Muscle of leg (tissue), 11 donors: ENCODE data around the gene LSMEM2. TPM values are rescaled to one million over a fixed set of nuclear protein-coding genes. Genes with fewer than 3 reads are reported as not detected.

Experiments used
- DNase-seq: peaks from one replicate; pipeline ENCODE4 v3.0.0; 2013
- H3K27ac ChIP-seq: one replicate; pipeline ENCODE4 v1.5.1; 2013; ENCODE audit warnings: mild to moderate bottlenecking, low read length, control low read depth
- H3K27me3 ChIP-seq: one replicate; pipeline ENCODE4 v1.6.1; 2013; ENCODE audit warnings: low read length; ENCODE audit not compliant: control insufficient read depth, insufficient read depth
- H3K36me3 ChIP-seq: one replicate; pipeline ENCODE4 v1.6.1; 2013; ENCODE audit warnings: low read length; ENCODE audit not compliant: control insufficient read depth, insufficient read depth
- H3K4me1 ChIP-seq: one replicate; pipeline ENCODE4 v1.6.1; 2013; ENCODE audit warnings: low read length; ENCODE audit not compliant: control insufficient read depth, insufficient read depth
- H3K4me3 ChIP-seq: one replicate; pipeline ENCODE4 v1.5.1; 2013; ENCODE audit warnings: low read length, control low read depth
- H3K9me3 ChIP-seq: replicated peaks from 2 replicates; pipeline ENCODE4 v1.6.1; 2013; ENCODE audit warnings: low read depth, low read length; ENCODE audit not compliant: control insufficient read depth
- WGBS: methylation state at CpG from one replicate; pipeline ENCODE4 v1.1.5; 2013; ENCODE audit warnings: missing lambda C conversion rate; ENCODE audit not compliant: insufficient coverage; 5-methylcytosine and 5-hydroxymethylcytosine counted together
- polyA plus RNA-seq, 8 donors: library from polyadenylated mRNA; unstranded; fragments of 120-200 nt; gene quantifications; one replicate each; pipeline versions ENCODE4 v1.2.1 to v1.2.3, GENCODE V29; 2013; ENCODE audit warnings: inconsistent platforms in 1 of 8, low replicate concordance in 1 of 8; ENCODE audit not compliant: insufficient read length in 8 of 8, insufficient read depth in 1 of 8
- total RNA-seq: library from RNA; stranded (reverse); fragments of 120-200 nt; gene quantifications from one replicate; pipeline ENCODE4 v1.2.4, GENCODE V29; 2013

The LSMEM2 gene
- total and polyA plus RNA-seq, 9 donors: 11.1 to 33.1 (median 26.7) TPM

DNA sequence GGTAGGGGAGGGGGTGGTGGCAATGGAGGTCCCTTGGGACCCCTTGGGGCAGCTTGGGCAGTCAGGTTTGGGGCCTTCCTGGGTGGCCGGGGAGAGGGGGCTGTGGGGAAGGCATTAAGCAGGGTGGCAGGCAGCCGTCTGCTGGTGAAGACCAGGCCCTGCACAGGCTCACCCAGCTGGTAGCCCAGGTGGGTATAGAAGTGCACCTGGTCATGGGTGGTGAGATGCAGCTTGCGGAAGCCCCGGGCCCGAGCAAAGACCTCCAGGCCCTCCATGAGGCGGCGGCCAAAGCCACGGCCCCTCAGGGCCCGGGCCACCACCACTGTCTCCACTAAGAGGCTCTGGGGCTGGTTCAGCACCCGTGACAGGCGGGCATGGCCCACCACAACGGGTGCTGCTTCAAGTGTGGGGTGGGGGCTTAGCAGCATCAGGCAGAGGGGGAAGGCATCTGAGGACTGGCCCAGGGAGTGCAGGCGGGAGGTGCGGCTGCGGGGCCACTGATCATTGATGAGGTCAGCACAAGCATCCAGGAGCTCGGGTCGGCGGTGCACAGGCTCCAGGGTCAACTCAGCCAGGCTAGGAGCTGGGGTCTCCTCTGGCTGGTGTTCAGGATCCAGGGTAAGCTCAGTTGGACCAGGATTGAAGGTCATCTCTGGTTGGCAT, 18.0 kb downstream of the LSMEM2 start:
- Histone ChIP-seq H3K4me1 (peaks cover 37% of the 10 kb centered on the region), H3K27ac (no peak overlapping the region), H3K36me3 (peaks cover 7% of the 10 kb centered on the region), H3K4me3 (no peak overlapping the region), H3K9me3 (no peaks in the 10 kb centered on the region), H3K27me3 (no peaks in the 10 kb centered on the region)
- DNase-seq: no peak
- 90% methylated on average over 14 of the region's 18 CpGs for WGBS

DNA sequence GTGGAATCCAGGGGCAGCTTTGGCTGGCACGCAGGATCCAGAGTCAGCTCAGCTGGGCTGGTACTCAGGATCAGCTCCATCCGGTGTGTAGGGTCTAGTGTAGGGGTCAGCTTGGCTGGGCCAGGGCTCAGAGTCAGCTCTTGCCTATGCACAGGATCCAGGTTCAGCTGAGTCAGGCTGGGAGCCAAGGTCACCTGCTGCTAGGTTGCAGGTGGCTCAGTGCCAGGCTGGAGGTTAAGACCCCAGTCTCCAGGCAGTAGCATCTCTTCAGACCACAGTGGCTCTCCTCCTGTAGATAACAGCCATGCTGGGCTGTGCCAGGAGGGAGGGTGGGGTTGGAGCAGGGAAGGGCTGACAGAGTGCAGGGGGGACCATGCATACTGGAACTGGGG, 18.5 kb downstream of the LSMEM2 start:
- H3K9me3 ChIP-seq: no peaks in the 10 kb centered on the region
- H3K27ac ChIP-seq: no peak overlapping the region
- peak; percentile 42 for DNase-seq
- H3K4me3 ChIP-seq: no peak overlapping the region
- H3K27me3 ChIP-seq: no peaks in the 10 kb centered on the region
- H3K36me3 ChIP-seq: peaks cover 7% of the 10 kb centered on the region
- H3K4me1 ChIP-seq: peaks cover 39% of the 10 kb centered on the region
- 100% methylated on average over 2 of the region's 2 CpGs for WGBS

DNA sequence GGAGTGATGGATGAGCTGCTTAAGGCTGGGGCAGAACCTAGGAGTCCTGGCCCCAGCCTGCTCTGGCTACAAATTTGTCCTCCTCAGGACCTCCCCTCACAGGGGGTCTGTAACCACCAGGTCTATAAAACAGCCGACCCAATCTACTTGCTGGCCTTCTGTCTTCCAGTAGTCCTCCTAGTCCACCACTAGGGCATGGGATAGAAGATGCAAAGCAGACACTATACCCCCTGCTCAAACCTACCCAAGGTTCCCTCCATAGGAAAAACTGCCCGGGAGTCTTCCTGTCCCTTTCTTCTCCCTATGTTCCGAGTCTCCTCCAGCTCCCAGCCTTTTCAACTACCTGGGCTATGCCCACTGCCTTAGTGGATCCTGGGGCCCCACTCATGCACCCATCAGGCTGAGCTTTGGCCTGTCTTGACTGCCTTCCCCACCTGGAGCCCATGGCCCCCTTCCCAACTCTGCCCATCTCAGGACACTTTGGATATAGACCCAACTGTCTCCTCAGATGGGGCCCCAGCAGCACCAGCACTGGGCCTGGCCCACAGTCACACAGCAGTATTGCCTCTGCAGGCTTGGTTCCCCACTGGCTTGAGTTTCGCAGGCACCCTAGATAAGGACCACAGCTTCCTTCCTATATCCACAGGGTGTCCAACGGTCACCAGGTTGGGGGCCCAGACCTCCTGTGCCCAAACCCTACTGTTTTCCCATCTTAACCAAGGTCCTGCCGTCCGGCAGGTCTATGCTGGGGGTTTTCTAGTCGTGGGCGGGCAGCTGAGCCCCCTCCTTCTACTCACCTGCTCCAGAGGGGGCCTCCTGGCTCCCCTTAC, 19.2 kb downstream of the LSMEM2 start:
- Histone ChIP-seq H3K9me3 (no peaks in the 10 kb centered on the region), H3K27ac (peak overlapping the region; percentile 93), H3K4me1 (peaks cover 40% of the 10 kb centered on the region), H3K27me3 (no peaks in the 10 kb centered on the region), H3K4me3 (peak overlapping the region; percentile 88), H3K36me3 (peaks cover 7% of the 10 kb centered on the region)
- WGBS: 36% methylated on average over 6 of the region's 9 CpGs
- DNase-seq: peak; percentile 28

DNA sequence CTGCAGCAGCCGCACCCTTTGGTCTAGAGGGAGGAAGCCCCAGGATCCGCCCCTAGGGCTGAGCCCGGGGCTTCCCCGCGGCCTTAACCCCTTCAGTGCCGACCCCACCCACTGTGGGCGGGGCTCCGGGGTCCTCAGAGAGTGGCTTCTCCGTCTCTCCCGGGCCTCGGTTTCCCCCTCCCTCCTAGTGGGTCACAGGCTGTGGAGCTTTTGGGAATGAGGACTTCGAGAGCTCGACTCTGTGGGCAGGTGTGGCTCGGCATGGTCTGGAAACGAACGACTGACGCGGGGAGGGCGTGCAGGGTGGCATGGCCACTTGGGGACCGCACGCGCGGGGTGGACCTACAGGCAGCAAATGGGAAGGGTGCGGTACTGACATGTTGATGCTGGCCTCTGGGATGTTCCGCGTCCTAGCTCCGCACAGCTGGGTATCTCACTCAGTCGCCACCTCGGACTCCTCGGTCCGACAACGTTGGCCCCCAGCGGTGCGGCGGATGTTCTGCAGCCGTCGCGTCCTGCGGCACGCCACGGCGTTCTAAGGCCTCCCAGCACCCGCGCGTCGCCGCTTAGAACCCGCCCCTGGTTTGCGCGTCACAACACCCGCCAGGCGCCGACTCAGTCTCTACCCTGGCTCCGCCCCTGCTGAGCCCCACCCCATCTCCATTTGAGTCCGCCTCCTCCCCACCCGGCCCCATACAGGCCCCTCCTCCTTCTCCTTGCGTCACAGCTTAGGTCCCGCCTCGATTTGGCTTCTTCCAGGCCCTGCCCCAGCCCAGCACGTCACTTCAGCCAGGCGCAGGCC, 20.1 kb downstream of the LSMEM2 start, which contains the start of the genes HYAL3 and NAA80:
HYAL3 (minus strand) TSS at position 570 of the 802 bp plus-strand sequence. CDS start 3,803 bp downstream, outside the sequence.
NAA80 (minus strand) TSS at position 570 of the 802 bp plus-strand sequence. CDS start 1,942 bp downstream, outside the sequence.
- Histone ChIP-seq H3K36me3 (peaks cover 7% of the 10 kb centered on the region), H3K4me1 (peaks cover 43% of the 10 kb centered on the region), H3K9me3 (no peaks in the 10 kb centered on the region), H3K27ac (peak within 1 kb of the TSS; percentile 93), H3K27me3 (no peaks in the 10 kb centered on the region), H3K4me3 (peak within 1 kb of the TSS; percentile 88)
- peak; percentile 100 for DNase-seq
- under 1% methylated on average over 50 of the region's 61 CpGs for WGBS

DNA sequence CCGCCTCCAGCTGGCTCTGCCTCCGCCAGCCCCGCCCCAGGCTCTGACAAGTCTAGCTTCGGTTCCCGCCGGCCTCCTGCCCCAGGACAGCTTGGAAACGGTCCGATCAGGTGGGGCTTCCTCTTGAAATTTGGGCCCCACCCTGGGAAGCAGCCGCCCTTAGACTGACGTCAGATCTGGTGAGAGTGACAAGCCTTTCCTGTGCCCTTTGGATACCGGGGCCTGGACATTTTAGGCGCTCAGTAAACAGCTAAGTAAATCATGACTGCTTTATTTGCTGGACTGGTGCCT, 20.7 kb downstream of the LSMEM2 start:
- no peaks in the 10 kb centered on the region for H3K9me3 ChIP-seq
- peak overlapping the region; percentile 50 for H3K4me3 ChIP-seq
- WGBS: 0% methylated on average over 12 of the region's 12 CpGs
- H3K36me3 ChIP-seq: peaks cover 7% of the 10 kb centered on the region
- no peaks in the 10 kb centered on the region for H3K27me3 ChIP-seq
- H3K27ac ChIP-seq: peak overlapping the region; percentile 86
- H3K4me1 ChIP-seq: peaks cover 43% of the 10 kb centered on the region
- DNase-seq: no peak

DNA sequence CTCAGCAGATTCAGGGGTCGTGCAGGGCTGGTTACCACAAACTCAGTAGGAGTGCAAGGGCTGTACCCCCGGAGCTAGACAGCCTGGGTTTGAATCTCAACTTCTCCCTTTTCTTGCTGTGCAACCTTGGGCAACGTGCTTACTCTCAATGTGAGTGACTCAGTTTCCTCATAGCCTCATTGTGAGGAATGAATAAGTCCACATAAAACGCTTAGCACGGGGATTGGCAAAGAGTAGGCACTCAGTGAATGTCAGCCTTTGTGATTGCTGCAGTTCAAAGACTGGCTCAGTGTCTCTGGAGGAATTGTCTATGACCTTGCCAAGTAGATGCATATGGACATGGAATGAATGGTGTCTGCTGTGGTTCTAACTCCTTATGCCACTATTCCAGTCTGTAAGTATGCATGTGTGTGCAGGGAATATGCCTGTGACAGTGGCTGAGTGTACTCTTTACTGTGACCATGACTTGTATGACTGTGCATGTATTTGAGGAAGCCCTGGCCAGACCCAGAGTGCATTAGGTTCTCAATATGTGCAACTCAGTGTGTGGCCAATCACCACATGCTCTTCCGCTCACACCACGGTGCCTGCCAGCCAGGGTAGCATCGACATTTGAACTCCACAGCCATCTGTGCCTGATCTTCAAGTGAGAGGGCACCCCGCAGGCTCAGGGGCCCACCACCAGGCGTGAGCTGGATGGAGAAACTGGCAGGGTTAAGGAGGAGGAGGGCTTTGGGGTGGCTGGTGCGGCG, 21.2 kb downstream of the LSMEM2 start:
- Histone ChIP-seq H3K4me3 (peak overlapping the region; percentile 50), H3K27me3 (no peaks in the 10 kb centered on the region), H3K27ac (peak overlapping the region; percentile 86), H3K4me1 (peaks cover 43% of the 10 kb centered on the region), H3K36me3 (peaks cover 7% of the 10 kb centered on the region), H3K9me3 (no peaks in the 10 kb centered on the region)
- WGBS: 48% methylated on average over 12 of the region's 12 CpGs
- DNase-seq: peak; percentile 68

DNA sequence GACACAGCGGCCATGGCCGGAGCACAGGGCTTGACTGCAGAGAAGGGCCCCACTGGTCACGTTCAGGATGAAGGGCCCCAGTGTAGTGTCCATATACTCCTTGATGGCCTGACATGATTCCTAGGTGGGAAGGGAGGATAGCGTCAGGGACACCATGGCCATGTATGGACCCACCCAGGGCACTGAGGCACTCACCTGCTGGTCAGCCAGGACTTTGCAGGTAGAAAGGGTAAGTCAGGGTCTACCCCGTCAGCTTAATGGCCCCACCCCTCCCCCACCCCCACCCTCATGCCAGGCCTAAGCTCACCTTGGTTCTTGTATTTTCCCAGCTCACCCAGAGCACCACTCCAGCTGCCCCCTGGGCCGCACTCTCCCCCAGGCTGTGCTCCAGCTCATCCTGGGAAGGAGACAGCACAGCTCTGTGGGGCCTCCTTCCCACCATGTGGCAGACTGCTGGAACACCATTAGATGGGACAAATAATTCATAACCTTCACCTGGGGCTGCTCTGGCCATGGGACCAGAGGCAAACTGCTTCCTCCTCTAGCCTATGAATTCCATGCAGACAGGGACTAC, 21.9 kb downstream of the LSMEM2 start:
- H3K4me1 ChIP-seq: peaks cover 43% of the 10 kb centered on the region
- peaks cover 7% of the 10 kb centered on the region for H3K36me3 ChIP-seq
- 83% methylated on average over 5 of the region's 6 CpGs for WGBS
- no peak overlapping the region for H3K4me3 ChIP-seq
- H3K27ac ChIP-seq: peak overlapping the region; percentile 86
- no peaks in the 10 kb centered on the region for H3K9me3 ChIP-seq
- DNase-seq: peak; percentile 31
- H3K27me3 ChIP-seq: no peaks in the 10 kb centered on the region

DNA sequence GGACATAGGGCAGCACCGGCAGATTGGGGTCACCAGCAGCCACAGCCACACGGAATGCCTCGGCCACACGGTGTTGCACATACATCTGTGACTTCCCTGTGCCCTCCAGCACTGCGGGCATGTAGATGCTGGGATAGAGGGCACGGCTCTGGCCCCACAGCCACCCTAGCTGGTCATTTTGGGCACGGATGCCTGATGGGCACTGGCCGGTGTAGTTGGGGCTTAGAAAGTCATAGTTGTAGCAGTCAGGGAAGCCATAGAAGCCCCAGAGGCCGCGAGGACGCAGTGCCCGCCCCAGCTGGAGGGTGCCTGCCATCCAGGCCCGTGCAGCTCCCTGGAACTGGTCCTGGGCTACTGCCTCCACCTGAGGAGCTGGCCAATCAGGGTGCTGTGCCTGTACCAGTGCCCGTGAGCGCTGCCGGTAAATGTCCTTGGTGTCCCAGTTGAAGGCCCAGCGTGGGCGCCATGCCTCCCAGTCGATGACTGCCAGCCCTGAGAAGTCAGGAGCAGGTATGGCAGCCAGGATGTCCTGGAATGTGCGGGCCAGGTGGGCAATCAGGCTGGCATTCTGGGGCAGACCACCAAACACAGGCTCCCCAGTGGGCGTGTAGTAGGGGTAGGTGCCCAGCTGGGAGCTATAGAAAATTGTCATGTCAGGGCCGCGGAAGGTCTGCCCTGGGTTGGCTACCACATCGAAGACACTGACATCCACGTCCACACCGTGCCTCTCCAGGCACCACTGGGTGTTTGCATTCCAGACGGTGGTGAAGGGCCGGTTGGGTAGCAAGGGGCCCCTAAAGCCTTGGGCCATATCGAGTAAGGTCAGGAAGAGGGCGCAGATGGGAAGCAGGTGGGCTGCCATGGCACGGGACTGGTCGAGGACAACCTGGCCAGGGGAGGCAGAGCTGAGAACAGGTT, 23.5 kb downstream of the LSMEM2 start:
- WGBS: 83% methylated on average over 32 of the region's 32 CpGs
- peak; percentile 22 for DNase-seq
- H3K4me1 ChIP-seq: peaks cover 43% of the 10 kb centered on the region
- peak overlapping the region; percentile 65 for H3K27ac ChIP-seq
- H3K9me3 ChIP-seq: no peaks in the 10 kb centered on the region
- peaks cover 3% of the 10 kb centered on the region for H3K36me3 ChIP-seq
- H3K4me3 ChIP-seq: no peak overlapping the region
- no peaks in the 10 kb centered on the region for H3K27me3 ChIP-seq
